K562 (cell line): ENCODE results near the gene TPSAB1.

Source experiments
- HDGF ChIP-seq: fragments of 450-650 bp; IDR thresholded peaks from 2 replicates; pipeline ENCODE4 v1.6.1; 2016
- MLX ChIP-seq, 2 experiments: fragments of 450-650 bp in 1 of 2; sonication (generic) in 1 of 2; formaldehyde crosslinking; conservative IDR thresholded peaks; 2 replicates each; pipeline versions ENCODE4 v1.4.0 to v1.8.1; 2020 to 2022; ENCODE audit warnings: mild to moderate bottlenecking in 1 of 2, missing genetic modification reagents in 1 of 2
- ZBTB8A ChIP-seq: fragments of 450-650 bp; IDR thresholded peaks from 2 replicates; pipeline ENCODE4 v1.6.1; 2018; ENCODE audit warnings: mild to moderate bottlenecking, moderate library complexity; ENCODE audit not compliant: partially characterized antibody
- ZNF444 ChIP-seq: fragments of 250-450 bp; sonication (Bioruptor Pico); IDR thresholded peaks from 2 replicates; pipeline ENCODE4 v1.4.0; 2020; ENCODE audit warnings: mild to moderate bottlenecking, moderate library complexity
- TF ChIP-seq, protein P1 (sequence below): fragments of 250-450 bp; sonication (Bioruptor Pico); IDR thresholded peaks from 2 replicates; pipeline ENCODE4 v1.4.0; 2020; ENCODE audit warnings: mild to moderate bottlenecking, moderate library complexity
- TF ChIP-seq, protein P2 (sequence below): fragments of 250-450 bp; sonication (Bioruptor Pico); IDR thresholded peaks from 2 replicates; pipeline ENCODE4 v1.5.0; 2020; ENCODE audit warnings: mild to moderate bottlenecking, borderline replicate concordance
- TF ChIP-seq, protein P3 (sequence below): fragments of 450-650 bp; IDR thresholded peaks from 2 replicates; pipeline ENCODE4 v1.6.1; 2016
- TF ChIP-seq, protein P4 (sequence below), 3 experiments: IDR thresholded peaks in 2 of 3; conservative IDR thresholded peaks in 1 of 3; 2 replicates each; pipeline ENCODE4 v1.5.1; 2011 to 2012; ENCODE audit warnings: low read length in 3 of 3, mild to moderate bottlenecking in 3 of 3, control low read depth in 2 of 3, improper control_type of control experiment in 1 of 3, inconsistent platforms in 1 of 3, low read depth in 1 of 3, mixed read lengths in 1 of 3, moderate library complexity in 1 of 3; ENCODE audit not compliant: insufficient read depth in 2 of 3

- TF ChIP-seq MLX (CRISPR knock-in tag; conservative IDR thresholded peaks at IDR 0.05): no peak
- no peak for TF ChIP-seq ZBTB8A
- TF ChIP-seq, protein P1, sequence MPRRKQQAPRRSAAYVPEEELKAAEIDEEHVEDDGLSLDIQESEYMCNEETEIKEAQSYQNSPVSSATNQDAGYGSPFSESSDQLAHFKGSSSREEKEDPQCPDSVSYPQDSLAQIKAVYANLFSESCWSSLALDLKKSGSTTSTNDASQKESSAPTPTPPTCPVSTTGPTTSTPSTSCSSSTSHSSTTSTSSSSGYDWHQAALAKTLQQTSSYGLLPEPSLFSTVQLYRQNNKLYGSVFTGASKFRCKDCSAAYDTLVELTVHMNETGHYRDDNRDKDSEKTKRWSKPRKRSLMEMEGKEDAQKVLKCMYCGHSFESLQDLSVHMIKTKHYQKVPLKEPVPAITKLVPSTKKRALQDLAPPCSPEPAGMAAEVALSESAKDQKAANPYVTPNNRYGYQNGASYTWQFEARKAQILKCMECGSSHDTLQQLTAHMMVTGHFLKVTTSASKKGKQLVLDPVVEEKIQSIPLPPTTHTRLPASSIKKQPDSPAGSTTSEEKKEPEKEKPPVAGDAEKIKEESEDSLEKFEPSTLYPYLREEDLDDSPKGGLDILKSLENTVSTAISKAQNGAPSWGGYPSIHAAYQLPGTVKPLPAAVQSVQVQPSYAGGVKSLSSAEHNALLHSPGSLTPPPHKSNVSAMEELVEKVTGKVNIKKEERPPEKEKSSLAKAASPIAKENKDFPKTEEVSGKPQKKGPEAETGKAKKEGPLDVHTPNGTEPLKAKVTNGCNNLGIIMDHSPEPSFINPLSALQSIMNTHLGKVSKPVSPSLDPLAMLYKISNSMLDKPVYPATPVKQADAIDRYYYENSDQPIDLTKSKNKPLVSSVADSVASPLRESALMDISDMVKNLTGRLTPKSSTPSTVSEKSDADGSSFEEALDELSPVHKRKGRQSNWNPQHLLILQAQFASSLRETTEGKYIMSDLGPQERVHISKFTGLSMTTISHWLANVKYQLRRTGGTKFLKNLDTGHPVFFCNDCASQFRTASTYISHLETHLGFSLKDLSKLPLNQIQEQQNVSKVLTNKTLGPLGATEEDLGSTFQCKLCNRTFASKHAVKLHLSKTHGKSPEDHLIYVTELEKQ (CRISPR knock-in tag): no peak
- no peak for TF ChIP-seq HDGF
- TF ChIP-seq, protein P2, sequence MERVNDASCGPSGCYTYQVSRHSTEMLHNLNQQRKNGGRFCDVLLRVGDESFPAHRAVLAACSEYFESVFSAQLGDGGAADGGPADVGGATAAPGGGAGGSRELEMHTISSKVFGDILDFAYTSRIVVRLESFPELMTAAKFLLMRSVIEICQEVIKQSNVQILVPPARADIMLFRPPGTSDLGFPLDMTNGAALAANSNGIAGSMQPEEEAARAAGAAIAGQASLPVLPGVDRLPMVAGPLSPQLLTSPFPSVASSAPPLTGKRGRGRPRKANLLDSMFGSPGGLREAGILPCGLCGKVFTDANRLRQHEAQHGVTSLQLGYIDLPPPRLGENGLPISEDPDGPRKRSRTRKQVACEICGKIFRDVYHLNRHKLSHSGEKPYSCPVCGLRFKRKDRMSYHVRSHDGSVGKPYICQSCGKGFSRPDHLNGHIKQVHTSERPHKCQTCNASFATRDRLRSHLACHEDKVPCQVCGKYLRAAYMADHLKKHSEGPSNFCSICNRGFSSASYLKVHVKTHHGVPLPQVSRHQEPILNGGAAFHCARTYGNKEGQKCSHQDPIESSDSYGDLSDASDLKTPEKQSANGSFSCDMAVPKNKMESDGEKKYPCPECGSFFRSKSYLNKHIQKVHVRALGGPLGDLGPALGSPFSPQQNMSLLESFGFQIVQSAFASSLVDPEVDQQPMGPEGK (CRISPR knock-in tag): no peak
- no peak for TF ChIP-seq ZNF444 (CRISPR knock-in tag)
- TF ChIP-seq, protein P3, sequence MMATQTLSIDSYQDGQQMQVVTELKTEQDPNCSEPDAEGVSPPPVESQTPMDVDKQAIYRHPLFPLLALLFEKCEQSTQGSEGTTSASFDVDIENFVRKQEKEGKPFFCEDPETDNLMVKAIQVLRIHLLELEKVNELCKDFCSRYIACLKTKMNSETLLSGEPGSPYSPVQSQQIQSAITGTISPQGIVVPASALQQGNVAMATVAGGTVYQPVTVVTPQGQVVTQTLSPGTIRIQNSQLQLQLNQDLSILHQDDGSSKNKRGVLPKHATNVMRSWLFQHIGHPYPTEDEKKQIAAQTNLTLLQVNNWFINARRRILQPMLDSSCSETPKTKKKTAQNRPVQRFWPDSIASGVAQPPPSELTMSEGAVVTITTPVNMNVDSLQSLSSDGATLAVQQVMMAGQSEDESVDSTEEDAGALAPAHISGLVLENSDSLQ: no peak
- TF ChIP-seq, protein P4, sequence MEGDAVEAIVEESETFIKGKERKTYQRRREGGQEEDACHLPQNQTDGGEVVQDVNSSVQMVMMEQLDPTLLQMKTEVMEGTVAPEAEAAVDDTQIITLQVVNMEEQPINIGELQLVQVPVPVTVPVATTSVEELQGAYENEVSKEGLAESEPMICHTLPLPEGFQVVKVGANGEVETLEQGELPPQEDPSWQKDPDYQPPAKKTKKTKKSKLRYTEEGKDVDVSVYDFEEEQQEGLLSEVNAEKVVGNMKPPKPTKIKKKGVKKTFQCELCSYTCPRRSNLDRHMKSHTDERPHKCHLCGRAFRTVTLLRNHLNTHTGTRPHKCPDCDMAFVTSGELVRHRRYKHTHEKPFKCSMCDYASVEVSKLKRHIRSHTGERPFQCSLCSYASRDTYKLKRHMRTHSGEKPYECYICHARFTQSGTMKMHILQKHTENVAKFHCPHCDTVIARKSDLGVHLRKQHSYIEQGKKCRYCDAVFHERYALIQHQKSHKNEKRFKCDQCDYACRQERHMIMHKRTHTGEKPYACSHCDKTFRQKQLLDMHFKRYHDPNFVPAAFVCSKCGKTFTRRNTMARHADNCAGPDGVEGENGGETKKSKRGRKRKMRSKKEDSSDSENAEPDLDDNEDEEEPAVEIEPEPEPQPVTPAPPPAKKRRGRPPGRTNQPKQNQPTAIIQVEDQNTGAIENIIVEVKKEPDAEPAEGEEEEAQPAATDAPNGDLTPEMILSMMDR (IDR thresholded peaks at IDR 0.05 in 2 of 3, conservative IDR thresholded peaks at IDR 0.05 in 1 of 3; ENCODE audit: insufficient read depth in 2 of 3, low read depth in 1 of 3, low read length in 3 of 3): no peak
Observed at GRCh38 chr16:1258906-1259759, 18.6 kb downstream of the TPSAB1 start.
